H1 (cell line): ENCODE data around the gene DKC1. TPM values are rescaled to one million over a fixed set of nuclear protein-coding genes. Genes with fewer than 3 reads are reported as not detected.

Experiments
- CTCF ChIA-PET: fragments of 300-600 bp; sonication (Branson Sonifier 250); formaldehyde crosslinking; loops from one replicate; lab custom pipeline; 2021; ENCODE audit not compliant: partially characterized antibody; lab: Charles Lee
- POLR2A ChIA-PET: fragments of 300-600 bp; sonication (Branson Sonifier 250); formaldehyde crosslinking; loops from one replicate; lab custom pipeline; 2021; ENCODE audit warnings: inconsistent platforms; ENCODE audit not compliant: partially characterized antibody; lab: Charles Lee
- DNase-seq, 2 experiments: peaks; one replicate each; pipeline versions ENCODE4 v3.0.0 to v3.0.0-alpha.2; 2010 to 2022; ENCODE audit warnings: low spot score in 2 of 2, low read depth in 1 of 2, mixed read lengths in 1 of 2
- FAIRE-seq: peaks from 2 replicates; lab custom pipeline; 2011; peaks lifted over from hg19 to GRCh38; lab: Jason Lieb, UNC
- H2AFZ ChIP-seq: 2 replicates; pipeline ENCODE4 v1.8.1; 2012; ENCODE audit warnings: low read length, inconsistent platforms
- H2AK5ac ChIP-seq: 2 replicates; pipeline ENCODE4 v1.6.1; 2013; ENCODE audit warnings: low read depth, low read length
- H2BK120ac ChIP-seq: replicated peaks from 2 replicates; pipeline ENCODE3; 2013; ENCODE audit warnings: low read depth, low read length, inconsistent platforms
- H2BK12ac ChIP-seq: 2 replicates; pipeline ENCODE4 v1.6.1; 2013; ENCODE audit warnings: low read depth, low read length
- H2BK15ac ChIP-seq: 2 replicates; pipeline ENCODE4 v1.6.1; 2013; ENCODE audit warnings: low read length
- H2BK20ac ChIP-seq: 2 replicates; pipeline ENCODE4 v1.6.1; 2013; ENCODE audit warnings: low read length
- H2BK5ac ChIP-seq: 2 replicates; pipeline ENCODE4 v1.6.1; 2013; ENCODE audit warnings: low read depth, low read length
- H3K14ac ChIP-seq: 2 replicates; pipeline ENCODE4 v1.6.1; 2013; ENCODE audit warnings: inconsistent platforms; ENCODE audit not compliant: insufficient read length
- H3K18ac ChIP-seq: 2 replicates; pipeline ENCODE4 v1.6.1; 2013; ENCODE audit warnings: low read length; ENCODE audit errors: extremely low read depth
- H3K23ac ChIP-seq: 2 replicates; pipeline ENCODE4 v1.6.1; 2013; ENCODE audit warnings: inconsistent platforms; ENCODE audit not compliant: insufficient read length
- H3K23me2 ChIP-seq: 2 replicates; pipeline ENCODE4 v1.6.1; 2013; ENCODE audit warnings: low read depth, low read length
- H3K27ac ChIP-seq: 2 replicates; pipeline ENCODE4 v1.6.1; 2011; ENCODE audit warnings: low read depth, low read length, inconsistent platforms
- H3K27me3 ChIP-seq, 4 experiments: replicated peaks in 1 of 4; 1 replicate in 1 of 4; 2 replicates in 3 of 4; pipeline versions ENCODE4 v1.6.1 to v1.8.1; 2011 to 2013; ENCODE audit warnings: low read length in 3 of 4, mild to moderate bottlenecking in 3 of 4, inconsistent platforms in 2 of 4, mixed read lengths in 2 of 4, moderate library complexity in 1 of 4; ENCODE audit not compliant: control insufficient read depth in 3 of 4, insufficient read depth in 3 of 4; ENCODE audit errors: extremely low read depth in 1 of 4
- H3K36me3 ChIP-seq, 4 experiments: 2 replicates each; pipeline versions ENCODE4 v1.6.1 to v1.8.1; 2011 to 2013; ENCODE audit warnings: mild to moderate bottlenecking in 4 of 4, low read length in 3 of 4, moderate library complexity in 2 of 4, control low read depth in 1 of 4, inconsistent platforms in 1 of 4; ENCODE audit not compliant: insufficient read depth in 4 of 4, control insufficient read depth in 2 of 4
- H3K4ac ChIP-seq: replicated peaks from 2 replicates; pipeline ENCODE3; 2013; ENCODE audit warnings: low read length, low read depth, mixed read lengths, inconsistent platforms; ENCODE audit not compliant: insufficient read length
- H3K4me1 ChIP-seq, 4 experiments: replicated peaks in 1 of 4; 1 replicate in 1 of 4; 2 replicates in 3 of 4; pipeline versions ENCODE4 v1.6.1 to v1.8.1; 2011 to 2013; ENCODE audit warnings: low read length in 3 of 4, inconsistent platforms in 2 of 4, mixed read lengths in 1 of 4; ENCODE audit not compliant: insufficient read depth in 4 of 4, control insufficient read depth in 3 of 4
- H3K4me2 ChIP-seq, 2 experiments: 2 replicates each; pipeline versions ENCODE4 v1.6.1 to v1.8.1; 2011 to 2013; ENCODE audit warnings: low read depth in 2 of 2, low read length in 2 of 2, control low read depth in 1 of 2, inconsistent platforms in 1 of 2, mild to moderate bottlenecking in 1 of 2; ENCODE audit not compliant: insufficient read depth in 1 of 2
- H3K4me3 ChIP-seq, 4 experiments: fragments of 200-600, 300-600 bp in 1 of 4; sonication (generic), shearing (Covaris generic), sonication (Bioruptor Twin) in 1 of 4; 2 replicates each; pipeline versions ENCODE4 v1.5.1 to v1.8.1; 2011 to 2016; ENCODE audit warnings: low read length in 4 of 4, low read depth in 3 of 4, control low read depth in 2 of 4, inconsistent platforms in 2 of 4, mild to moderate bottlenecking in 2 of 4, mixed read lengths in 1 of 4, moderate library complexity in 1 of 4; ENCODE audit not compliant: insufficient read depth in 2 of 4; ENCODE audit errors: extremely low read depth in 1 of 4
- H3K56ac ChIP-seq: replicated peaks from 2 replicates; pipeline ENCODE3; 2013; ENCODE audit warnings: low read depth, mild to moderate bottlenecking, mixed read lengths, low read length, inconsistent platforms; ENCODE audit not compliant: insufficient read length
- H3K79me1 ChIP-seq: 2 replicates; pipeline ENCODE4 v1.6.1; 2013; ENCODE audit warnings: low read depth, low read length, control low read depth
- H3K79me2 ChIP-seq, 2 experiments: 2 replicates each; pipeline versions ENCODE4 v1.6.1 to v1.8.1; 2012 to 2013; ENCODE audit warnings: low read length in 2 of 2, mild to moderate bottlenecking in 2 of 2, inconsistent platforms in 1 of 2; ENCODE audit not compliant: insufficient read depth in 2 of 2, control insufficient read depth in 1 of 2
- H3K9ac ChIP-seq, 4 experiments: replicated peaks in 1 of 4; 1 replicate in 1 of 4; 2 replicates in 3 of 4; pipeline versions ENCODE4 v1.6.1 to v1.8.1; 2011 to 2013; ENCODE audit warnings: low read depth in 3 of 4, low read length in 3 of 4, control low read depth in 2 of 4, mild to moderate bottlenecking in 2 of 4, moderate library complexity in 2 of 4, inconsistent platforms in 1 of 4; ENCODE audit errors: extremely low read depth in 1 of 4
- H3K9me3 ChIP-seq, 2 experiments: 2 replicates each; pipeline versions ENCODE4 v1.6.1 to v1.8.1; 2012 to 2013; ENCODE audit warnings: mild to moderate bottlenecking in 2 of 2, moderate library complexity in 2 of 2, control low read depth in 1 of 2, inconsistent platforms in 1 of 2, low read depth in 1 of 2, low read length in 1 of 2, mixed read lengths in 1 of 2; ENCODE audit not compliant: insufficient read depth in 2 of 2
- H4K20me1 ChIP-seq, 2 experiments: replicated peaks in 1 of 2; 2 replicates each; pipeline versions ENCODE3 to v1.8.1; 2011 to 2013; ENCODE audit warnings: inconsistent platforms in 2 of 2, low read length in 2 of 2, mild to moderate bottlenecking in 1 of 2; ENCODE audit not compliant: insufficient read depth in 2 of 2, control insufficient read depth in 1 of 2
- H4K5ac ChIP-seq: 2 replicates; pipeline ENCODE4 v1.6.1; 2013; ENCODE audit warnings: low read length, low read depth, mixed read lengths, inconsistent platforms; ENCODE audit not compliant: insufficient read length
- H4K8ac ChIP-seq: 2 replicates; pipeline ENCODE4 v1.8.0; 2013; ENCODE audit warnings: mild to moderate bottlenecking, moderate library complexity, low read length, inconsistent platforms; ENCODE audit not compliant: insufficient read depth; ENCODE audit errors: extremely low read depth
- H4K91ac ChIP-seq: replicated peaks from 2 replicates; pipeline ENCODE3; 2013; ENCODE audit warnings: low read length, mixed read lengths, inconsistent platforms; ENCODE audit not compliant: insufficient read length
- ATF3 ChIP-seq: IDR thresholded peaks from 2 replicates; pipeline ENCODE4 v1.6.1; 2011; ENCODE audit warnings: low read depth, mild to moderate bottlenecking, low read length; ENCODE audit not compliant: insufficient read depth
- CHD2 ChIP-seq: IDR thresholded peaks from 2 replicates; pipeline ENCODE4 v1.6.1; 2012; ENCODE audit warnings: low read length, improper control_type of control experiment
- FOSL1 ChIP-seq: IDR thresholded peaks from 2 replicates; pipeline ENCODE4 v1.6.1; 2011; ENCODE audit warnings: mild to moderate bottlenecking, low read depth, low read length, moderate library complexity; ENCODE audit not compliant: insufficient read depth
- KDM4A ChIP-seq: IDR thresholded peaks from one replicate; pipeline ENCODE4 v1.7.1; 2012; ENCODE audit warnings: low read depth, mild to moderate bottlenecking, moderate library complexity, low read length, inconsistent platforms; ENCODE audit not compliant: severe bottlenecking
- POLR2AphosphoS5 ChIP-seq: IDR thresholded peaks from 2 replicates; pipeline ENCODE4 v1.6.1; 2011; ENCODE audit warnings: low read depth, low read length
- RNF2 ChIP-seq: fragments of 200-900, 300-1000 bp; sonication (generic); IDR thresholded peaks from 2 replicates; pipeline ENCODE4 v1.7.1; 2016; ENCODE audit warnings: borderline replicate concordance, low read depth, mild to moderate bottlenecking, antibody characterized with exemption, low read length; ENCODE audit not compliant: poor library complexity, severe bottlenecking; ENCODE audit errors: missing control alignments
- TAF1 ChIP-seq: IDR thresholded peaks from 2 replicates; pipeline ENCODE4 v1.6.1; 2011; ENCODE audit warnings: mild to moderate bottlenecking, low read depth, low read length
- WGBS, 2 experiments: shearing (Covaris generic) in 1 of 2; methylation state at CpG; one replicate each; pipeline versions ENCODE4 v1.1.6 to v1.1.7; 2013 to 2015; ENCODE audit warnings: low lambda C conversion rate in 2 of 2, mixed read lengths in 2 of 2, inconsistent platforms in 1 of 2, low coverage in 1 of 2, missing lambda C conversion rate in 1 of 2; ENCODE audit not compliant: insufficient replicate concordance in 2 of 2, insufficient coverage in 1 of 2, insufficient read length in 1 of 2; ENCODE audit errors: extremely low coverage in 1 of 2, missing lambda C conversion rate in 1 of 2; 5-methylcytosine and 5-hydroxymethylcytosine counted together
- polyA plus RNA-seq, 7 experiments: library from polyadenylated mRNA; depleted of rRNA in 3 of 7; stranded (reverse) in 5 of 7; unstranded in 2 of 7; fragments of >200 nt in 5 of 7; fragments of 200-250 nt in 2 of 7; gene quantifications; 1 replicate in 5 of 7; 2 replicates in 1 of 7; 4 replicates in 1 of 7; pipeline versions ENCODE4 v1.2.1 to v1.2.3, GENCODE V29; 2011 to 2013; ENCODE audit warnings: missing spikeins in 2 of 7, mixed read lengths in 2 of 7
- total RNA-seq: library from RNA; stranded (reverse); fragmentation: NEBNext Ultra II Directional; extraction: Animal tissue kit (Norgen Biotek cat#: 25700); gene quantifications from 2 replicates; pipeline ENCODE4 v1.2.1, GENCODE V29; 2021

Gene DKC1
- total and polyA plus RNA-seq, 2 of the 8 experiments (the other 6 are each of a cell fraction or from before 2014, with no cell fraction given) = 65.6 to 143 TPM

GRCh38 chrX:154731184-154731583, 31.5 kb upstream of the DKC1 start:
- no peak for DNase-seq
- H3K4me1 ChIP-seq = no peaks in the 10 kb centered on the region
- H2BK15ac ChIP-seq = no peak overlapping the region
- FAIRE-seq = no peak
- no peak overlapping the region for H4K5ac ChIP-seq
- no peak overlapping the region for H2AFZ ChIP-seq
- H3K23ac ChIP-seq = no peak overlapping the region
- no peak overlapping the region for H2BK12ac ChIP-seq
- H3K14ac ChIP-seq = no peak overlapping the region
- no peaks in the 10 kb centered on the region for H4K20me1 ChIP-seq
- ChIA-PET CTCF (no interaction called here), POLR2A (no interaction called here)
- H2BK20ac ChIP-seq = no peak overlapping the region
- no peaks in the 10 kb centered on the region for H3K9me3 ChIP-seq
- no peak overlapping the region for H3K9ac ChIP-seq
- H3K27ac ChIP-seq = no peak overlapping the region
- H2BK5ac ChIP-seq = no peak overlapping the region
- H3K4me2 ChIP-seq = no peak overlapping the region
- no peak overlapping the region for H2BK120ac ChIP-seq
- TF ChIP-seq TAF1 = no peak
- no peak for TF ChIP-seq KDM4A
- TF ChIP-seq ATF3 = no peak
- TF ChIP-seq POLR2AphosphoS5 = no peak
- TF ChIP-seq FOSL1 = no peak
- TF ChIP-seq CHD2 = no peak
- TF ChIP-seq RNF2 = no peak
- no peaks in the 10 kb centered on the region for H3K79me2 ChIP-seq
- no peaks in the 10 kb centered on the region for H3K79me1 ChIP-seq
- no peak overlapping the region for H4K8ac ChIP-seq
- no peak overlapping the region for H3K18ac ChIP-seq
- H3K4ac ChIP-seq = no peak overlapping the region
- no peak overlapping the region for H3K56ac ChIP-seq
- no peak overlapping the region for H4K91ac ChIP-seq
- H3K27me3 ChIP-seq = no peaks in the 10 kb centered on the region
- no peak overlapping the region for H3K4me3 ChIP-seq
- WGBS, 2 experiments = 92% methylated on average over 5 of the region's 5 CpGs; no CpG with 5 or more reads in 1 of the 2 experiments
- no peaks in the 10 kb centered on the region for H3K23me2 ChIP-seq
- no peak overlapping the region for H2AK5ac ChIP-seq
- H3K36me3 ChIP-seq = no peaks in the 10 kb centered on the region
